ENCODE data around the gene EML1. TPM values are rescaled to one million over a fixed set of nuclear protein-coding genes. Genes with fewer than 3 reads are reported as not detected.

EML1 gene
- polyA plus RNA-seq, 1 experiment = 14.2 TPM

GRCh38 chr14:99769123-99769522 lies 24.1 kb upstream of the EML1 start:
- no peak for DNase-seq (ENCODE audit: low read depth)
- Histone ChIP-seq H3K4me3 (ENCODE audit: low read depth, low read length) (no peak overlapping the region), H3K36me3 (ENCODE audit: control insufficient read depth, insufficient read depth, low read length) (no peaks in the 10 kb centered on the region), H3K27me3 (ENCODE audit: control insufficient read depth, insufficient read depth, low read length) (no peaks in the 10 kb centered on the region; the same call in none of the 2 replicates)
- TF ChIP-seq, protein P1, sequence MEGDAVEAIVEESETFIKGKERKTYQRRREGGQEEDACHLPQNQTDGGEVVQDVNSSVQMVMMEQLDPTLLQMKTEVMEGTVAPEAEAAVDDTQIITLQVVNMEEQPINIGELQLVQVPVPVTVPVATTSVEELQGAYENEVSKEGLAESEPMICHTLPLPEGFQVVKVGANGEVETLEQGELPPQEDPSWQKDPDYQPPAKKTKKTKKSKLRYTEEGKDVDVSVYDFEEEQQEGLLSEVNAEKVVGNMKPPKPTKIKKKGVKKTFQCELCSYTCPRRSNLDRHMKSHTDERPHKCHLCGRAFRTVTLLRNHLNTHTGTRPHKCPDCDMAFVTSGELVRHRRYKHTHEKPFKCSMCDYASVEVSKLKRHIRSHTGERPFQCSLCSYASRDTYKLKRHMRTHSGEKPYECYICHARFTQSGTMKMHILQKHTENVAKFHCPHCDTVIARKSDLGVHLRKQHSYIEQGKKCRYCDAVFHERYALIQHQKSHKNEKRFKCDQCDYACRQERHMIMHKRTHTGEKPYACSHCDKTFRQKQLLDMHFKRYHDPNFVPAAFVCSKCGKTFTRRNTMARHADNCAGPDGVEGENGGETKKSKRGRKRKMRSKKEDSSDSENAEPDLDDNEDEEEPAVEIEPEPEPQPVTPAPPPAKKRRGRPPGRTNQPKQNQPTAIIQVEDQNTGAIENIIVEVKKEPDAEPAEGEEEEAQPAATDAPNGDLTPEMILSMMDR (IDR thresholded peaks at IDR 0.05; ENCODE audit: insufficient read depth, low read depth, low read length) = no peak
- POLR2A ChIA-PET = no interaction called here
- CTCF ChIA-PET = interaction anchor here (1.1 kb wide), 1 partner anchor 10 kb away, joined by 3 read pairs; no protein-coding TSS in a partner anchor

- no peaks in the 10 kb centered on the region for H3K36me3 ChIP-seq (ENCODE audit: control insufficient read depth, insufficient read depth, low read length)
- DNase-seq (ENCODE audit: low read depth) = no peak
- H3K27me3 ChIP-seq (ENCODE audit: control insufficient read depth, insufficient read depth, low read length) = no peaks in the 10 kb centered on the region; the same call in 1 of the 2 replicates
- TF ChIP-seq, protein P1 (IDR thresholded peaks at IDR 0.05; ENCODE audit: insufficient read depth, low read depth, low read length) = no peak
- ChIA-PET POLR2A (no interaction called here), CTCF (interaction anchor here (1.1 kb wide), 1 partner anchor 9 kb away, joined by 3 read pairs; no protein-coding TSS in a partner anchor)
- no peak overlapping the region for H3K4me3 ChIP-seq (ENCODE audit: low read depth, low read length)
These were observed 23.4 kb upstream of the EML1 start for GRCh38 chr14:99769799-99770198.

DNA sequence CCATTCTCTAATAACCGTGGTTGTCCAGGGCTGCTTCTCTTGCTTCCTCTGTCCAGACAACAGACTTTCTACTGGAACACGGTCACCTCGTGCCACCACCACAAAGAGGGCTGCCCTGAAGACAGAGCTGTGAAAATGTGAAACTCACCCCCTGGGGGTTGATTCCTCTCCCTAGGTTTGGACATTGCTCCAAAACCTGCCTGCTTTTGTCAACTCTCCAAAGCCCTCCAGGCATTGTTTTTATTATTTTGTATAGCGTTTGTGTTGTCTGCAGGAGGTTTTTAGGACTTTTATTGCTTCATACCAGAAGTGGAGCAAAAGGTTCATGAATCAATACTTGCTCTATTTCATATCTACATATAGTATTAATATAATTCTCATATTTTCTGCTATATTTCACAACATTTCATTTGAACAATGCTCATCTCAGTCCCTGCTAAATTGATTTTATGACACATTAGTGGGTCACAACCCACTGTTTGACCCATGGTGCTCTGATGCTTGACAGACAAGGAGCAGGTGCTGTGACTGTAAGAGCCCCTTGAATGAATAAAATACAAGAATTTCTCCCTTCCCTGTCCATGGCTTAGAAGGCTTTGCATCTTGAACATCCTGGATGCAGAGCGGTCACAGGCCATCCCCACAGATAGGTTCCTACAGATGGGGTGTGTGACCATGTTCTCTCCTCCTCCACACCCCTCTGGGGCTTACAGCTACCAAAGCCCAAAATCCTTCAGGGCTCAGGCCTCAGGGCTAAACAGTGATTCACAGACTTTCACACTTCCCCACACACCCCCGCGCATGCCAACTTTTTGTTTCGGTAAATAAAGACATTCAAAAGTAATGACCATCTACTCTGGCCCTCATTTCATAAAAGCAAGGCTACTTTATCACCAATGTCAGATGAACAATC lies 20.6 kb upstream of the EML1 start:
- Histone ChIP-seq H3K4me3 (ENCODE audit: low read depth, low read length) (no peak overlapping the region), H3K36me3 (ENCODE audit: control insufficient read depth, insufficient read depth, low read length) (no peaks in the 10 kb centered on the region), H3K27me3 (ENCODE audit: control insufficient read depth, insufficient read depth, low read length) (no peaks in the 10 kb centered on the region; the same call in none of the 2 replicates)
- POLR2A ChIA-PET = no interaction called here
- CTCF ChIA-PET = no interaction called here
- DNase-seq (ENCODE audit: low read depth) = no peak
- TF ChIP-seq, protein P1 (IDR thresholded peaks at IDR 0.05; ENCODE audit: insufficient read depth, low read depth, low read length) = no peak

- Histone ChIP-seq H3K27me3 (ENCODE audit: control insufficient read depth, insufficient read depth, low read length) (no peaks in the 10 kb centered on the region; the same call in none of the 2 replicates), H3K4me3 (ENCODE audit: low read depth, low read length) (no peak overlapping the region), H3K36me3 (ENCODE audit: control insufficient read depth, insufficient read depth, low read length) (no peaks in the 10 kb centered on the region)
- DNase-seq (ENCODE audit: low read depth) = no peak
- TF ChIP-seq, protein P1 (IDR thresholded peaks at IDR 0.05; ENCODE audit: insufficient read depth, low read depth, low read length) = no peak
- ChIA-PET CTCF (interaction anchor here (0.6 to 0.9 kb wide), 3 partner anchors 16 to 45 kb away, joined by 3 read pairs; partner anchors contain the start of gene EML1), POLR2A (no interaction called here)
These were observed 19.4 kb upstream of the EML1 start for GRCh38 chr14:99773521-99774497.
